ENCODE data around the gene PAQR7. TPM values are rescaled to one million over a fixed set of nuclear protein-coding genes. Genes with fewer than 3 reads are reported as not detected.
A peak's percentile ranks its signal among the peaks of the same experiment; 100 is the strongest.

Gene PAQR7
- 5.2 and 5.5 TPM in 2 replicates for total RNA-seq (2014; rRNA removed; shearing (Covaris generic))
- polyA plus RNA-seq (2016; fragmentation: Nextera tagmentation; extraction: Ambion mirVana) = 4.0 and 4.2 TPM in 2 replicates
- long read RNA-seq, partial matches to known transcripts = 0 of 6 reads
- long read RNA-seq, other reads (novel, unspliced or antisense) = 6 of 6 reads

GRCh38 chr1:25875154-25875855 lies at the start of gene PAQR7:
TSS of gene PAQR7 (minus strand) at chr1:25875708. CDS start at chr1:25863839, 11,869 bp downstream.
- H3K4me1 Mint-ChIP-seq = peaks cover 19% of the 10 kb centered on the region
- H3K27ac Mint-ChIP-seq = peak within 1 kb of the TSS; percentile 32; the same call in 1 of the 2 replicates
- ATAC-seq = peak; percentile 77
- no peaks in the 10 kb centered on the region for H3K36me3 ChIP-seq (ENCODE audit: insufficient read depth)
- H3K36me3 Mint-ChIP-seq (ENCODE audit: low read depth) = no peaks in the 10 kb centered on the region
- peak within 1 kb of the TSS; percentile 78 for H2AFZ ChIP-seq
- no peaks in the 10 kb centered on the region; the same call in 2 of the 3 replicates for H3K9me3 Mint-ChIP-seq
- H4K20me1 ChIP-seq (replicated peaks; ENCODE audit: insufficient read depth) = no peaks in the 10 kb centered on the region
- peaks cover 18% of the 10 kb centered on the region for H3K4me1 ChIP-seq (ENCODE audit: insufficient read depth)
- TF ChIP-seq STAT1 (IDR thresholded peaks at IDR 0.05; ENCODE audit: unreplicated experiment) (no peak), CTCF (conservative IDR thresholded peaks at IDR 0.05; ENCODE audit: low read depth in 2 of 2) (peak in 1 of 2 experiments; percentile 36; a peak in 2 of 4 replicates), EZH2phosphoT487 (IDR thresholded peaks at IDR 0.05; ENCODE audit: unreplicated experiment) (no peak), JUNB (IDR thresholded peaks at IDR 0.05; ENCODE audit: unreplicated experiment) (no peak), POLR2AphosphoS5 (IDR thresholded peaks at IDR 0.05; ENCODE audit: low read depth) (peak; percentile 61), ETS1 (IDR thresholded peaks at IDR 0.05) (0 out of 2 replicates have a peak, but pooled peaks have one; percentile 13), ZNF114 (CRISPR knock-in tag; IDR thresholded peaks at IDR 0.05) (no peak)
- H3F3A ChIP-seq (replicated peaks; ENCODE audit: low read depth) = 0 out of 2 replicates have a peak, but pooled peaks cover 3% of the 10 kb centered on the region
- peak within 1 kb of the TSS; percentile 76 for H3K4me3 ChIP-seq
- H3K9me2 ChIP-seq (ENCODE audit: insufficient read depth) = no peaks in the 10 kb centered on the region
- H3K4me2 ChIP-seq = peak within 1 kb of the TSS; percentile 76
- peak within 1 kb of the TSS; percentile 63 for H3K27ac ChIP-seq (ENCODE audit: low read depth)
- H3K4me3 Mint-ChIP-seq = peak within 1 kb of the TSS; percentile 88
- H3K27me3 ChIP-seq (ENCODE audit: insufficient read depth) = peaks cover 17% of the 10 kb centered on the region
- H3K27me3 Mint-ChIP-seq (ENCODE audit: insufficient read depth, low read depth, poor library complexity) = peaks cover 5% of the 10 kb centered on the region
- no peaks in the 10 kb centered on the region for H3K79me2 ChIP-seq (replicated peaks; ENCODE audit: insufficient read depth)
- peak; percentile 90 for DNase-seq (ENCODE audit: low spot score)

- peaks cover 11% of the 10 kb centered on the region for H3K27me3 Mint-ChIP-seq (ENCODE audit: insufficient read depth, low read depth, poor library complexity)
- H3K4me3 Mint-ChIP-seq = no peak overlapping the region
- DNase-seq (ENCODE audit: low spot score) (no peak), ATAC-seq (no peak)
- no peaks in the 10 kb centered on the region for H3K9me2 ChIP-seq (ENCODE audit: insufficient read depth)
- no peak overlapping the region for H3K4me2 ChIP-seq
- no peaks in the 10 kb centered on the region for H3K36me3 ChIP-seq (ENCODE audit: insufficient read depth)
- peaks cover 6% of the 10 kb centered on the region for H3K27me3 ChIP-seq (ENCODE audit: insufficient read depth)
- no peaks in the 10 kb centered on the region for H3K9me3 Mint-ChIP-seq
- H3K27ac Mint-ChIP-seq = no peak overlapping the region
- no peaks in the 10 kb centered on the region for H4K20me1 ChIP-seq (replicated peaks; ENCODE audit: insufficient read depth)
- peaks cover 36% of the 10 kb centered on the region for H3K4me1 Mint-ChIP-seq
- H3K4me3 ChIP-seq = no peak overlapping the region
- TF ChIP-seq ZNF462 (CRISPR knock-in tag; IDR thresholded peaks at IDR 0.05) (no peak), POLR2AphosphoS5 (IDR thresholded peaks at IDR 0.05; ENCODE audit: low read depth) (no peak), EZH2 (IDR thresholded peaks at IDR 0.05; ENCODE audit: low read depth, unreplicated experiment) (no peak)
- H3K27ac ChIP-seq (ENCODE audit: low read depth) = no peak overlapping the region
- H3K4me1 ChIP-seq (ENCODE audit: insufficient read depth) = peaks cover 36% of the 10 kb centered on the region
- H2AFZ ChIP-seq = no peak overlapping the region
- H3K36me3 Mint-ChIP-seq (ENCODE audit: low read depth) = no peaks in the 10 kb centered on the region
- H3F3A ChIP-seq (replicated peaks; ENCODE audit: low read depth) = peaks cover 14% of the 10 kb centered on the region
- no peaks in the 10 kb centered on the region for H3K79me2 ChIP-seq (replicated peaks; ENCODE audit: insufficient read depth)
Observed at GRCh38 chr1:25924454-25924853, 48.9 kb upstream of the PAQR7 start.

Data from GM23338 (cell line).